Measurements from ENCODE around the gene PACS2. TPM values are rescaled to one million over a fixed set of nuclear protein-coding genes. Genes with fewer than 3 reads are reported as not detected.

PACS2 gene
- total RNA-seq, 2 donors from 2014 or later: 80.4 to 125 TPM

GRCh38 chr14:105423488-105424195 lies 109.1 kb downstream of the PACS2 start:
- Histone ChIP-seq H3K4me3 (no peak overlapping the region), H3K9me3 (no peaks in the 10 kb centered on the region), H3K4me1 (ENCODE audit: control insufficient read depth in 1 of 2, low read depth in 2 of 2) (peaks cover 27 to 32% of the 10 kb centered on the region in 2 donors), H3K27ac (no peak overlapping the region), H3K27me3 (replicated peaks; ENCODE audit: insufficient read depth) (no peaks in the 10 kb centered on the region), H3K36me3 (no peaks in the 10 kb centered on the region)
- ATAC-seq (ENCODE audit: insufficient number of reproducible peaks, low FRiP score, low read depth): no peak
- TF ChIP-seq CTCF (IDR thresholded peaks at IDR 0.05): no peak
- DNase-seq (ENCODE audit: low spot score): no peak

- no peak for TF ChIP-seq CTCF (IDR thresholded peaks at IDR 0.05)
- DNase-seq (ENCODE audit: low spot score): no peak
- H3K36me3 ChIP-seq: no peaks in the 10 kb centered on the region
- no peaks in the 10 kb centered on the region for H3K27me3 ChIP-seq (replicated peaks; ENCODE audit: insufficient read depth)
- no peak overlapping the region for H3K4me3 ChIP-seq
- no peak overlapping the region for H3K27ac ChIP-seq
- peaks cover 21 to 24% of the 10 kb centered on the region in 2 donors for H3K4me1 ChIP-seq (ENCODE audit: control insufficient read depth in 1 of 2, low read depth in 2 of 2)
- ATAC-seq (ENCODE audit: insufficient number of reproducible peaks, low FRiP score, low read depth): no peak
- no peaks in the 10 kb centered on the region for H3K9me3 ChIP-seq
Observed at GRCh38 chr14:105424861-105425260, 110.3 kb downstream of the PACS2 start.

GRCh38 chr14:105425823-105426247 lies 111.3 kb downstream of the PACS2 start:
- no peak overlapping the region for H3K27ac ChIP-seq
- TF ChIP-seq CTCF (IDR thresholded peaks at IDR 0.05): no peak
- peaks cover 17 to 22% of the 10 kb centered on the region in 2 donors for H3K4me1 ChIP-seq (ENCODE audit: control insufficient read depth in 1 of 2, low read depth in 2 of 2)
- DNase-seq (ENCODE audit: low spot score) (no peak), ATAC-seq (ENCODE audit: insufficient number of reproducible peaks, low FRiP score, low read depth) (no peak)
- H3K27me3 ChIP-seq (replicated peaks; ENCODE audit: insufficient read depth): no peaks in the 10 kb centered on the region
- no peaks in the 10 kb centered on the region for H3K36me3 ChIP-seq
- no peaks in the 10 kb centered on the region for H3K9me3 ChIP-seq
- H3K4me3 ChIP-seq: no peak overlapping the region

- Histone ChIP-seq H3K27ac (no peak overlapping the region), H3K27me3 (replicated peaks; ENCODE audit: insufficient read depth) (no peaks in the 10 kb centered on the region), H3K36me3 (no peaks in the 10 kb centered on the region), H3K4me1 (ENCODE audit: control insufficient read depth in 1 of 2, low read depth in 2 of 2) (peaks cover 15 to 18% of the 10 kb centered on the region in 2 donors), H3K4me3 (no peak overlapping the region), H3K9me3 (no peaks in the 10 kb centered on the region)
- DNase-seq (ENCODE audit: low spot score): no peak
- no peak for TF ChIP-seq CTCF (IDR thresholded peaks at IDR 0.05)
- ATAC-seq (ENCODE audit: insufficient number of reproducible peaks, low FRiP score, low read depth): no peak
Observed at GRCh38 chr14:105426416-105427130, 112.0 kb downstream of the PACS2 start.

- TF ChIP-seq CTCF (IDR thresholded peaks at IDR 0.05): no peak
- Histone ChIP-seq H3K27ac (no peak overlapping the region), H3K36me3 (no peaks in the 10 kb centered on the region), H3K9me3 (no peaks in the 10 kb centered on the region), H3K4me1 (ENCODE audit: control insufficient read depth in 1 of 2, low read depth in 2 of 2) (peaks cover 8 to 10% of the 10 kb centered on the region in 2 donors), H3K4me3 (no peak overlapping the region), H3K27me3 (replicated peaks; ENCODE audit: insufficient read depth) (no peaks in the 10 kb centered on the region)
- ATAC-seq (ENCODE audit: insufficient number of reproducible peaks, low FRiP score, low read depth) (no peak), DNase-seq (ENCODE audit: low spot score) (no peak)
Observed at GRCh38 chr14:105427412-105427811, 112.9 kb downstream of the PACS2 start.

Measured in thoracic aorta (tissue), 2 donors.